Lower lobe of right lung (tissue), 2 donors: ENCODE results near the gene ABCC6. TPM values are rescaled to one million over a fixed set of nuclear protein-coding genes. Genes with fewer than 3 reads are reported as not detected.
A peak's percentile ranks its signal among the peaks of the same experiment; 100 is the strongest.
"Not testable (repeated sequence)": the region's sequence is repeated elsewhere in the genome, so short reads cannot be mapped to it uniquely, and the experiment has no call there.

Source experiments
- ATAC-seq, 2 donors: fragments of 200-7000 bp; cut with Tn5 transposase; one replicate each; pipeline ENCODE4 v1.9.1; 2020 to 2022; ENCODE audit warnings: mild to moderate bottlenecking in 2 of 2, moderate library complexity in 2 of 2
- DNase-seq: peaks from one replicate; pipeline ENCODE4 v3.0.0-alpha.2; 2020
- H3K27ac ChIP-seq: fragments of 200-600 bp; one replicate; pipeline ENCODE4 v1.8.0; 2022
- H3K27me3 ChIP-seq: fragments of 200-600 bp; one replicate; pipeline ENCODE4 v1.8.0; 2022; ENCODE audit warnings: low read depth
- H3K36me3 ChIP-seq: fragments of 200-600 bp; one replicate; pipeline ENCODE4 v1.8.0; 2022; ENCODE audit warnings: mild to moderate bottlenecking
- H3K4me1 ChIP-seq: fragments of 200-600 bp; one replicate; pipeline ENCODE4 v1.8.0; 2022
- H3K4me3 ChIP-seq: fragments of 200-600 bp; one replicate; pipeline ENCODE4 v1.8.0; 2022; ENCODE audit warnings: mild to moderate bottlenecking
- H3K9me3 ChIP-seq: fragments of 200-600 bp; one replicate; pipeline ENCODE4 v1.8.0; 2022
- CTCF ChIP-seq: fragments of 200-600 bp; IDR thresholded peaks from one replicate; pipeline ENCODE4 v1.8.0; 2022; ENCODE audit warnings: antibody characterized with exemption, mild to moderate bottlenecking
- intact Hi-C: fragments of 100-400 bp; cut with DNase I; formaldehyde crosslinking; loops from one replicate; pipeline ENCODE4 v1.11.0; 2022
- total RNA-seq: library from RNA; stranded (reverse); fragmentation: NEBNext Ultra II Directional; extraction: Animal tissue kit (Norgen Biotek cat#: 25700); gene quantifications from one replicate; pipeline ENCODE4 v1.2.1, GENCODE V29; 2021
- donor health status: DM: no; HTN: yes; CAD: no; lungs with severe emphysema.

The ABCC6 gene
- total RNA-seq, 1 donor from 2014 or later: 40.5 TPM

- peaks cover 41% of the 10 kb centered on the region for H3K36me3 ChIP-seq
- H3K4me3 ChIP-seq: no peak overlapping the region
- TF ChIP-seq CTCF: no peak
- H3K9me3 ChIP-seq: peaks cover 7% of the 10 kb centered on the region
- H3K27me3 ChIP-seq: no peaks in the 10 kb centered on the region
- ATAC-seq (no peak), DNase-seq (no peak)
- no peak overlapping the region for H3K27ac ChIP-seq
- peaks cover 8% of the 10 kb centered on the region for H3K4me1 ChIP-seq
- intact Hi-C loops: no loop called here
Observed at GRCh38 chr16:16155234-16155633, 68.1 kb downstream of the ABCC6 start.

GRCh38 chr16:16154281-16154951, 68.9 kb downstream of the ABCC6 start:
- intact Hi-C loops: no loop called here
- H3K27ac ChIP-seq: no peak overlapping the region
- DNase-seq (no peak), ATAC-seq (no peak)
- no peaks in the 10 kb centered on the region for H3K27me3 ChIP-seq
- H3K9me3 ChIP-seq: peaks cover 3% of the 10 kb centered on the region
- no peak for TF ChIP-seq CTCF
- H3K4me3 ChIP-seq: no peak overlapping the region
- peaks cover 8% of the 10 kb centered on the region for H3K4me1 ChIP-seq
- H3K36me3 ChIP-seq: peaks cover 33% of the 10 kb centered on the region

GRCh38 chr16:16153000-16153399, 70.3 kb downstream of the ABCC6 start:
- H3K27ac ChIP-seq, DNase-seq, H3K27me3 ChIP-seq, H3K9me3 ChIP-seq, H3K4me3 ChIP-seq, intact Hi-C loops, ATAC-seq, H3K4me1 ChIP-seq: not testable (repeated sequence)
- peaks cover 31% of the 10 kb centered on the region for H3K36me3 ChIP-seq

- Histone ChIP-seq H3K4me1 (peaks cover 8% of the 10 kb centered on the region), H3K36me3 (peaks cover 20% of the 10 kb centered on the region), H3K27me3 (no peaks in the 10 kb centered on the region), H3K27ac (no peak overlapping the region), H3K9me3 (no peaks in the 10 kb centered on the region), H3K4me3 (no peak overlapping the region)
- no peak for DNase-seq
- intact Hi-C loops: no loop called here
- no peak for ATAC-seq
- TF ChIP-seq CTCF: no peak
Observed at GRCh38 chr16:16151315-16151714, 72.0 kb downstream of the ABCC6 start.

GRCh38 chr16:16150878-16151152, 72.5 kb downstream of the ABCC6 start:
- intact Hi-C loops: no loop called here
- H3K27ac ChIP-seq: no peak overlapping the region
- no peak for TF ChIP-seq CTCF
- no peak for ATAC-seq
- H3K4me3 ChIP-seq: no peak overlapping the region
- H3K9me3 ChIP-seq: no peaks in the 10 kb centered on the region
- H3K4me1 ChIP-seq: peaks cover 8% of the 10 kb centered on the region
- H3K36me3 ChIP-seq: peaks cover 15% of the 10 kb centered on the region
- H3K27me3 ChIP-seq: no peaks in the 10 kb centered on the region
- DNase-seq: no peak

GRCh38 chr16:16150117-16150877, 73.0 kb downstream of the ABCC6 start:
- ATAC-seq: peak; percentile 45 to 73
- Histone ChIP-seq H3K9me3 (no peaks in the 10 kb centered on the region), H3K27me3 (no peaks in the 10 kb centered on the region), H3K36me3 (peaks cover 14% of the 10 kb centered on the region), H3K4me3 (no peak overlapping the region), H3K4me1 (peaks cover 8% of the 10 kb centered on the region), H3K27ac (no peak overlapping the region)
- TF ChIP-seq CTCF: no peak
- no peak for DNase-seq
- intact Hi-C loops: no loop called here
